C4-2B (cell line): ENCODE measurements around the gene NUDT14.

Source experiments
- H3K27ac ChIP-seq: fragments of 450-650 bp; 2 replicates; pipeline ENCODE4 v1.5.1; 2017
- CTCF ChIP-seq: fragments of 450-650 bp; conservative IDR thresholded peaks from 2 replicates; pipeline ENCODE4 v1.5.1; 2017; ENCODE audit warnings: mild to moderate bottlenecking
- ZFX ChIP-seq: fragments of 450-650 bp; IDR thresholded peaks from 2 replicates; pipeline ENCODE4 v1.6.1; 2017

Gene NUDT14

GRCh38 chr14:105147671-105148603 lies 33.2 kb downstream of the NUDT14 start:
- H3K27ac ChIP-seq: no peak overlapping the region
- TF ChIP-seq ZFX: no peak
- TF ChIP-seq CTCF: no peak

- TF ChIP-seq ZFX (no peak), CTCF (no peak)
- no peak overlapping the region for H3K27ac ChIP-seq
These were observed 34.0 kb downstream of the NUDT14 start for GRCh38 chr14:105146976-105147635.

GRCh38 chr14:105146181-105146975 lies 34.7 kb downstream of the NUDT14 start:
- no peak overlapping the region for H3K27ac ChIP-seq

GRCh38 chr14:105145381-105146180 lies 35.5 kb downstream of the NUDT14 start:
- TF ChIP-seq ZFX (no peak), CTCF (no peak)
- no peak overlapping the region for H3K27ac ChIP-seq

More at GRCh38 chr14:105146181-105146975, 34.7 kb downstream of the NUDT14 start:
- TF ChIP-seq ZFX (no peak), CTCF (no peak)

GRCh38 chr14:105144666-105145380 lies 36.3 kb downstream of the NUDT14 start:
- TF ChIP-seq CTCF (no peak), ZFX (no peak)
- H3K27ac ChIP-seq: no peak overlapping the region

- H3K27ac ChIP-seq: no peak overlapping the region
- TF ChIP-seq ZFX (no peak), CTCF (no peak)
These were observed 37.0 kb downstream of the NUDT14 start for GRCh38 chr14:105144026-105144665.
